Measurements from ENCODE around the gene TCEA3. TPM values are rescaled to one million over a fixed set of nuclear protein-coding genes. Genes with fewer than 3 reads are reported as not detected.

The TCEA3 gene
- total and polyA plus RNA-seq, 10 of the 15 experiments (the other 5 are each of a cell fraction or from before 2014, with no cell fraction given), result 0.06 to 0.23 (median 0.08) TPM; not detected in 7

DNA sequence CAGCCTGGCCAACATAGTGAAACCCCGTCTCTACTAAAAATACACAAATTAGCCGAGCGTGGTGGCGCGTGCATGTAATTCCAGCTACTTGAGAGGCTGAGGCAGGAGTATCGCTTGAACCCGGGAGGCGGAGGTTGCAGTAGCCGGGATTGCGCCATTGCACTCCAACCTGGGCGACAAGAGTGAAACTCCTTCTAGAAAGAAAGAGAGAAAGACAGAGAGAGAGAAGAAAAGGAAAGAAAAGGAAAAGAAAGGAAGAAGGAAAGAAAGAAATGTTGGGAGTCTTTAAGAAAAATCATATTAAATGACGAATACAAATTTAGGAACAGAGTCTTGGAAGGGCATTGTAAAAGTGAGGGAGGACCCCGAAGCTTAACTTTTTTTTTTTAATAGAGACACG, 78.6 kb downstream of the TCEA3 start:
- no TSS peak for BruUV-seq (replicated peaks)

More for the DNA sequence above, 78.6 kb downstream of the TCEA3 start:
- 0 out of 2 replicates have a peak, but pooled peaks cover 9% of the 10 kb centered on the region for H4K20me1 ChIP-seq (ENCODE audit: control insufficient read depth, insufficient read depth)
- intact Hi-C loops (cut with micrococcal nuclease; ENCODE audit: unreplicated experiment), result no loop called here
- no peak overlapping the region for H3K4me3 ChIP-seq
- H3K79me2 ChIP-seq (ENCODE audit: control insufficient read depth, insufficient read depth, low read length), result peaks cover 32% of the 10 kb centered on the region
- no peaks in the 10 kb centered on the region for H3K36me3 ChIP-seq (ENCODE audit: control insufficient read depth in 2 of 2, insufficient read depth in 2 of 2, low read length in 1 of 2)
- WGBS (ENCODE audit: insufficient coverage, insufficient replicate concordance, low lambda C conversion rate, missing lambda C conversion rate), result 95% methylated on average over 14 of the region's 14 CpGs
- no peaks in the 10 kb centered on the region for H3K27me3 ChIP-seq (replicated peaks in 1 of 2; ENCODE audit: control insufficient read depth in 2 of 2, insufficient read depth in 2 of 2, low read length in 1 of 2)
- ChIA-PET CTCF (interaction anchor here (0.6 to 3.0 kb wide), 4 partner anchors 13 to 22 kb away, joined by 3 to 23 read pairs (median 3); no protein-coding TSS in a partner anchor), SMC1A (ENCODE audit: uncharacterized antibody, unreplicated experiment) (no interaction called here), POLR2A (interaction anchor here (0.6 to 2.4 kb wide), 5 partner anchors 9 to 371 kb away, joined by 3 to 68 read pairs (median 8); partner anchors contain the start of gene ZNF436), RAD21 (ENCODE audit: unreplicated experiment) (interaction anchor here (2.3 kb wide), 1 partner anchor 22 kb away, joined by 34 read pairs; the partner anchor contains the start of gene ZNF436)
- FAIRE-seq (no peak), DNase-seq (ENCODE audit: low read depth, low spot score) (no peak), ATAC-seq (no peak)
- no peak overlapping the region for H3K27ac ChIP-seq (ENCODE audit: control insufficient read depth, insufficient read depth)
- in situ Hi-C loops (cut with MboI), result no loop called here
- no peak overlapping the region for H2AFZ ChIP-seq (ENCODE audit: control insufficient read depth, low read depth, low read length)
- peaks cover 3% of the 10 kb centered on the region; the same call in 1 of the 2 replicates for H3K4me1 ChIP-seq (ENCODE audit: control insufficient read depth, insufficient read depth, low read length)
- no peak overlapping the region for H3K9ac ChIP-seq (ENCODE audit: control insufficient read depth, insufficient read depth, low read length)
- H3K4me2 ChIP-seq (ENCODE audit: control insufficient read depth, insufficient read depth), result no peak overlapping the region
- no peak for TF ChIP-seq RAD51 (IDR thresholded peaks at IDR 0.05)
- TF ChIP-seq, protein P1, sequence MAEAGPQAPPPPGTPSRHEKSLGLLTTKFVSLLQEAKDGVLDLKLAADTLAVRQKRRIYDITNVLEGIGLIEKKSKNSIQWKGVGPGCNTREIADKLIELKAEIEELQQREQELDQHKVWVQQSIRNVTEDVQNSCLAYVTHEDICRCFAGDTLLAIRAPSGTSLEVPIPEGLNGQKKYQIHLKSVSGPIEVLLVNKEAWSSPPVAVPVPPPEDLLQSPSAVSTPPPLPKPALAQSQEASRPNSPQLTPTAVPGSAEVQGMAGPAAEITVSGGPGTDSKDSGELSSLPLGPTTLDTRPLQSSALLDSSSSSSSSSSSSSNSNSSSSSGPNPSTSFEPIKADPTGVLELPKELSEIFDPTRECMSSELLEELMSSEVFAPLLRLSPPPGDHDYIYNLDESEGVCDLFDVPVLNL (IDR thresholded peaks at IDR 0.05; ENCODE audit: low read depth, low read length), result no peak
- TF ChIP-seq, protein P2, sequence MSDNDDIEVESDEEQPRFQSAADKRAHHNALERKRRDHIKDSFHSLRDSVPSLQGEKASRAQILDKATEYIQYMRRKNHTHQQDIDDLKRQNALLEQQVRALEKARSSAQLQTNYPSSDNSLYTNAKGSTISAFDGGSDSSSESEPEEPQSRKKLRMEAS (IDR thresholded peaks at IDR 0.05; ENCODE audit: low read depth, low read length), result no peak
- no peak for TF ChIP-seq TBL1XR1 (IDR thresholded peaks at IDR 0.05; ENCODE audit: low read depth, low read length)
- no peak for TF ChIP-seq ASH2L (IDR thresholded peaks at IDR 0.05; ENCODE audit: borderline replicate concordance, low read depth)
- TF ChIP-seq CHD4 (IDR thresholded peaks at IDR 0.05), result no peak
- TF ChIP-seq PML (IDR thresholded peaks at IDR 0.05; ENCODE audit: low read length), result no peak
- H3K9me3 ChIP-seq (replicated peaks; ENCODE audit: control insufficient read depth, insufficient read depth, low read length), result no peaks in the 10 kb centered on the region
